GM23248 (cell line): ENCODE data around the gene NACC1. TPM values are rescaled to one million over a fixed set of nuclear protein-coding genes. Genes with fewer than 3 reads are reported as not detected.

ENCODE experiments used
- DNase-seq: peaks from one replicate; pipeline ENCODE4 v3.0.0-alpha.2; 2015
- H2AFZ ChIP-seq: fragments of 200-600 bp; sonication (generic); 2 replicates; pipeline ENCODE4 v1.6.1; 2016; ENCODE audit warnings: antibody characterized with exemption
- H3F3A ChIP-seq: fragments of 200-600 bp; sonication (generic); 2 replicates; pipeline ENCODE4 v1.6.1; 2016; ENCODE audit warnings: mild to moderate bottlenecking, antibody characterized with exemption, mixed run types; ENCODE audit not compliant: insufficient read depth
- H3K27ac ChIP-seq: fragments of 200-600 bp; sonication (generic); 2 replicates; pipeline ENCODE4 v1.5.1; 2016; ENCODE audit warnings: mild to moderate bottlenecking
- H3K27me3 ChIP-seq: fragments of 200-600 bp; sonication (generic); replicated peaks from 2 replicates; pipeline ENCODE4 v1.6.1; 2016; ENCODE audit warnings: mild to moderate bottlenecking; ENCODE audit not compliant: insufficient read depth
- H3K36me3 ChIP-seq: fragments of 200-600 bp; sonication (generic); 2 replicates; pipeline ENCODE4 v1.6.1; 2016; ENCODE audit warnings: low read depth, mild to moderate bottlenecking
- H3K4me1 ChIP-seq: fragments of 200-600 bp; sonication (generic); 2 replicates; pipeline ENCODE4 v1.6.1; 2016; ENCODE audit warnings: mild to moderate bottlenecking; ENCODE audit not compliant: insufficient read depth
- H3K4me2 ChIP-seq: fragments of 200-600 bp; sonication (generic); one replicate; pipeline ENCODE4 v1.6.1; 2016; ENCODE audit warnings: mild to moderate bottlenecking; ENCODE audit not compliant: unreplicated experiment
- H3K4me3 ChIP-seq: fragments of 200-600 bp; sonication (generic); 2 replicates; pipeline ENCODE4 v1.5.1; 2016; ENCODE audit warnings: mild to moderate bottlenecking
- H3K79me2 ChIP-seq: fragments of 200-600 bp; sonication (generic); 2 replicates; pipeline ENCODE4 v1.6.1; 2016; ENCODE audit warnings: mild to moderate bottlenecking; ENCODE audit not compliant: insufficient read depth
- H3K9ac ChIP-seq: fragments of 200-600 bp; sonication (generic); 2 replicates; pipeline ENCODE4 v1.6.1; 2016; ENCODE audit warnings: mild to moderate bottlenecking
- H3K9me2 ChIP-seq: fragments of 200-600 bp; sonication (generic); 2 replicates; pipeline ENCODE4 v1.6.1; 2016; ENCODE audit warnings: mixed run types, mild to moderate bottlenecking, moderate library complexity; ENCODE audit not compliant: insufficient read depth
- H3K9me3 ChIP-seq: fragments of 200-600 bp; sonication (generic); one replicate; pipeline ENCODE4 v1.6.1; 2017; ENCODE audit warnings: low read depth
- H4K20me1 ChIP-seq: fragments of 200-600 bp; sonication (generic); 2 replicates; pipeline ENCODE4 v1.6.0; 2016; ENCODE audit not compliant: insufficient read depth
- EZH2 ChIP-seq: fragments of 200-600 bp; sonication (generic); IDR thresholded peaks from 2 replicates; pipeline ENCODE4 v1.6.1; 2018; ENCODE audit warnings: antibody characterized with exemption, mild to moderate bottlenecking; ENCODE audit not compliant: insufficient read depth, poor library complexity, severe bottlenecking
- EZH2phosphoT487 ChIP-seq: fragments of 200-600 bp; sonication (generic); IDR thresholded peaks from 2 replicates; pipeline ENCODE4 v1.6.1; 2018; ENCODE audit warnings: antibody characterized with exemption, moderate library complexity, mild to moderate bottlenecking, low read depth; ENCODE audit not compliant: insufficient read depth
- WGBS, 2 experiments: methylation state at CpG; one replicate each; pipeline ENCODE4 v1.1.6; 2015 to 2017; ENCODE audit warnings: low lambda C conversion rate in 2 of 2, low coverage in 1 of 2; ENCODE audit errors: missing lambda C conversion rate in 2 of 2; 5-methylcytosine and 5-hydroxymethylcytosine counted together
- in situ Hi-C: fragments of 300-500 bp; cut with MboI; formaldehyde crosslinking; loops from 2 replicates; pipeline ENCODE4 v1.15.0; 2020
- polyA plus RNA-seq: library from polyadenylated mRNA; unstranded; fragments of >200 nt; fragmentation: Nextera tagmentation; extraction: Ambion mirVana; gene quantifications from 2 replicates; pipeline ENCODE4 v1.2.1, GENCODE V29; 2016
- total RNA-seq: library from RNA; depleted of rRNA; stranded (reverse); fragments of >200 nt; shearing (Covaris generic); gene quantifications from 2 replicates; pipeline ENCODE4 v1.2.3, GENCODE V29; 2014

The NACC1 gene
- total and polyA plus RNA-seq, 2 experiments from 2014 or later: 1.4 to 104 TPM

DNA sequence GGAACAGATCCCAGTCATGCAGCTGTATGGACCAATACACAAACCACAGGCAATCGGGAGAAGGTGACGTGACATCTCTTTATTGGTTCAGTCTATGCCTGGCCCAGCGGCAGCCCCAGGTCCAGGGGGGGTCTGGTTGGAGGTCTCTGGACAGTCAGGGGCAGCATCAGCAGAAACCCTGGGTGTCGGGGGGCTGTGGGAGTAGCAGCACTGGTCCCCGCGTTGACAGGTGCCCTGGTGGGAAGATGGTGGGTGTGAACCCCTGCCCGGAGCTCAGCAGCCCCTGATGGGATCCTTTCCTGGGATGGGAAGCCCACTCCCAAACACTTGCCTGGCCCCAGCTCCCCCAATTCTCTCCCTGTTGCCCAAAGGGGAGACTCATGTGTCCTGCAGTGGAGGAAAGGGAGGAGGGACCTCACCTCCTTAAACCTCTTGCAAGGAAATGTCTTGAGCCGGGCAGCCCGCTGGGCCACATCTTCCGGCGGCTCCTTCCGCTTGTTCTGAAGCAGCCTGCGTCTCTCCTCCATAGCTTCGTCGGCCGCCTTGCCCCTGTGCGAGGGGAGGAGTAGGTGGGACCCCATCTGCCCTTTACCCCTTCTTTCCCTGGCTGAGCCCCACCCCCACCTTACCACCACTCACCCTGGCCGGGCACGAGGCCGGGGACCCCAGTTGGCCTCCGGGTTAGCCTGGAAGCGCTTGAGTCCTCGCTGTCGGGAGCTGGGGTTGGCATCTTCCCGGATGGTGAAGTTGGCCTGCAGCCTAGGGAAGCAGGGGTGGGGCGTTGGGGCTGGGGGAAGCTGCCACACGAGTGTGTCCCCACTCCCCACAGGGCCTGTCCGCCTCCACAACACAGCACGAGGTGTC lies 13.0 kb upstream of the NACC1 start:
- H3K79me2 ChIP-seq: no peaks in the 10 kb centered on the region; the same call in 1 of the 2 replicates
- no peak overlapping the region for H3K9ac ChIP-seq
- DNase-seq: no peak
- 78 to 79% methylated on average over 28 to 29 of the region's 29 CpGs for WGBS, 2 experiments
- no peaks in the 10 kb centered on the region for H3K9me2 ChIP-seq
- in situ Hi-C loops: no loop called here
- no peaks in the 10 kb centered on the region; the same call in 1 of the 2 replicates for H3K4me1 ChIP-seq
- no peak overlapping the region for H3K4me3 ChIP-seq
- no peaks in the 10 kb centered on the region for H4K20me1 ChIP-seq
- H3F3A ChIP-seq: 0 out of 2 replicates have a peak, but pooled peaks cover 7% of the 10 kb centered on the region
- TF ChIP-seq EZH2 (no peak), EZH2phosphoT487 (no peak)
- H3K27me3 ChIP-seq: no peaks in the 10 kb centered on the region
- H2AFZ ChIP-seq: no peak overlapping the region
- no peak overlapping the region for H3K4me2 ChIP-seq
- H3K36me3 ChIP-seq: no peaks in the 10 kb centered on the region
- no peak overlapping the region for H3K27ac ChIP-seq
- no peaks in the 10 kb centered on the region for H3K9me3 ChIP-seq

GRCh38 chr19:13109361-13110098 lies 8.5 kb upstream of the NACC1 start:
- in situ Hi-C loops: no loop called here
- 0 out of 2 replicates have a peak, but pooled peaks cover 1% of the 10 kb centered on the region for H3K4me1 ChIP-seq
- H3F3A ChIP-seq: no peaks in the 10 kb centered on the region
- H3K9me2 ChIP-seq: no peaks in the 10 kb centered on the region
- H3K36me3 ChIP-seq: peaks cover 17% of the 10 kb centered on the region; the same call in 1 of the 2 replicates
- H3K27ac ChIP-seq: no peak overlapping the region
- DNase-seq: no peak
- H3K4me3 ChIP-seq: no peak overlapping the region
- H3K27me3 ChIP-seq: no peaks in the 10 kb centered on the region
- H3K4me2 ChIP-seq: no peak overlapping the region
- no peaks in the 10 kb centered on the region for H3K9me3 ChIP-seq
- WGBS, 2 experiments: 93% methylated on average over 30 of the region's 30 CpGs
- TF ChIP-seq EZH2phosphoT487: no peak
- TF ChIP-seq EZH2: no peak
- no peak overlapping the region for H3K9ac ChIP-seq
- H3K79me2 ChIP-seq: peaks cover 18% of the 10 kb centered on the region
- H4K20me1 ChIP-seq: no peaks in the 10 kb centered on the region
- no peak overlapping the region for H2AFZ ChIP-seq

DNA sequence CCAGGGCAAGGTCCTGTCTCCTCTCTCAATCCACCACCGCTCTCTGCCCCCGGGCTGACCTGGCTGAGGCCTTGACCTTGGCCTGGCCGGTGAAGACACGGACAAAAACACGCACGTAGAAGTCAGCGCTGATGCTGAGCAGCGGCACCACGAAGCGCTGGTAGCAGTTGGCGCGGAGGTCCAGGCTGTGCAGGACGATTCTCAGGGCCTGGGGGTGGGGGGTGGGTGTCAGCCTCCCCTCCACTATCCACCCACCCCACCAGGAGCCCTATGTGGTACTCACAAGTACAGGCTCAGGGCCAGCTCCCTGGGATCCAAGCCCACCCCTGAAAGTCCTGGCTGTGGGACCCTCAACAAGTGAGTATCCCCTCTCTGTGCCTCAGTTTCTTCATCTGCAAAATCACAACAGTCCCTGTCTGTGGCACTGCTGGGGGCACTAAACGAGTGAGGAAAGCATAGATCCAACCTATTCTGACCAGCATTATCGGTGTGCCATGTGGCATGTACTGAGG lies 7.9 kb upstream of the NACC1 start:
- H3K4me3 ChIP-seq: no peak overlapping the region
- H3K9ac ChIP-seq: no peak overlapping the region
- H3K27ac ChIP-seq: no peak overlapping the region
- H3K4me2 ChIP-seq: no peak overlapping the region
- peaks cover 25% of the 10 kb centered on the region for H3K79me2 ChIP-seq
- H4K20me1 ChIP-seq: no peaks in the 10 kb centered on the region
- H3K27me3 ChIP-seq: no peaks in the 10 kb centered on the region
- no peaks in the 10 kb centered on the region for H3K9me2 ChIP-seq
- peaks cover 17% of the 10 kb centered on the region; the same call in 1 of the 2 replicates for H3K36me3 ChIP-seq
- in situ Hi-C loops: no loop called here
- no peak overlapping the region for H2AFZ ChIP-seq
- TF ChIP-seq EZH2phosphoT487 (no peak), EZH2 (no peak)
- 94 to 95% methylated on average over 14 to 15 of the region's 15 CpGs for WGBS, 2 experiments
- no peaks in the 10 kb centered on the region for H3K9me3 ChIP-seq
- H3F3A ChIP-seq: peaks cover 5% of the 10 kb centered on the region; the same call in 1 of the 2 replicates
- peaks cover 7% of the 10 kb centered on the region for H3K4me1 ChIP-seq
- no peak for DNase-seq

GRCh38 chr19:13112555-13112954 lies 5.5 kb upstream of the NACC1 start:
- Histone ChIP-seq H3K36me3 (peaks cover 17% of the 10 kb centered on the region; the same call in 1 of the 2 replicates), H2AFZ (no peak overlapping the region), H3K4me2 (no peak overlapping the region), H3K27me3 (no peaks in the 10 kb centered on the region), H3K27ac (no peak overlapping the region), H3F3A (peaks cover 18% of the 10 kb centered on the region), H3K9me2 (no peaks in the 10 kb centered on the region), H3K79me2 (peaks cover 37% of the 10 kb centered on the region), H3K4me3 (no peak overlapping the region), H4K20me1 (no peaks in the 10 kb centered on the region), H3K4me1 (peaks cover 14% of the 10 kb centered on the region), H3K9ac (no peak overlapping the region), H3K9me3 (no peaks in the 10 kb centered on the region)
- no peak for DNase-seq
- in situ Hi-C loops: no loop called here
- WGBS, 2 experiments: 91 to 98% methylated on average over 9 to 10 of the region's 10 CpGs
- no peak for TF ChIP-seq EZH2phosphoT487
- TF ChIP-seq EZH2: no peak
